Activated CD8-positive, alpha-beta memory T cell treated with anti-CD3 and anti-CD28 coated beads for 24 hours (primary cell): Measurements from ENCODE around the gene GSTO1.
"Not testable (repeated sequence)": the region's sequence is repeated elsewhere in the genome, so short reads cannot be mapped to it uniquely, and the experiment has no call there.

Source experiments
- DNase-seq: peaks from one replicate; pipeline ENCODE4 v3.0.0-alpha.2; 2020

The GSTO1 gene

GRCh38 chr10:104254493-104255310 is at the start of gene GSTO1:
GSTO1 (plus strand) TSS chr10:104254892; CDS start chr10:104254929, 37 bp downstream.
- DNase-seq = peak; percentile 85

- DNase-seq = no peak
Observed at GRCh38 chr10:104208730-104209129, 46.0 kb upstream of the GSTO1 start.

- no peak for DNase-seq
Observed at GRCh38 chr10:104209575-104210198, 45.0 kb upstream of the GSTO1 start.

- DNase-seq = no peak
Observed at GRCh38 chr10:104216631-104217030, 38.1 kb upstream of the GSTO1 start.

GRCh38 chr10:104218751-104219150 is 35.9 kb upstream of the GSTO1 start:
- DNase-seq = no peak

GRCh38 chr10:104220522-104220921 is 34.2 kb upstream of the GSTO1 start:
- DNase-seq = no peak

- no peak for DNase-seq
Observed at GRCh38 chr10:104223304-104223703, 31.4 kb upstream of the GSTO1 start.

GRCh38 chr10:104230490-104230889 is 24.2 kb upstream of the GSTO1 start:
- DNase-seq = no peak

- DNase-seq = peak; percentile 100
Observed at GRCh38 chr10:104231784-104232612, 22.7 kb upstream of the GSTO1 start, which contains the start of gene CFAP43. CFAP43 (minus strand) TSS chr10:104232364; CDS start chr10:104232246, 118 bp downstream.

- no peak for DNase-seq
Observed at GRCh38 chr10:104232613-104233102, 22.0 kb upstream of the GSTO1 start.

- DNase-seq = no peak
Observed at GRCh38 chr10:104233817-104234216, 20.9 kb upstream of the GSTO1 start.

GRCh38 chr10:104234934-104235333 is 19.8 kb upstream of the GSTO1 start:
- DNase-seq = no peak

- DNase-seq = no peak
Observed at GRCh38 chr10:104235801-104236200, 18.9 kb upstream of the GSTO1 start.

- no peak for DNase-seq
Observed at GRCh38 chr10:104240078-104240477, 14.6 kb upstream of the GSTO1 start.

GRCh38 chr10:104242545-104242944 is 12.1 kb upstream of the GSTO1 start:
- DNase-seq = no peak

GRCh38 chr10:104243009-104243408 is 11.7 kb upstream of the GSTO1 start:
- DNase-seq = not testable (repeated sequence)

GRCh38 chr10:104243512-104243911 is 11.2 kb upstream of the GSTO1 start:
- no peak for DNase-seq

- no peak for DNase-seq
Observed at GRCh38 chr10:104245066-104245632, 9.5 kb upstream of the GSTO1 start.

- no peak for DNase-seq
Observed at GRCh38 chr10:104246976-104247375, 7.7 kb upstream of the GSTO1 start.

GRCh38 chr10:104247513-104248146 is 7.1 kb upstream of the GSTO1 start:
- no peak for DNase-seq

GRCh38 chr10:104248931-104249330 is 5.8 kb upstream of the GSTO1 start:
- not testable (repeated sequence) for DNase-seq

GRCh38 chr10:104250371-104250770 is 4.3 kb upstream of the GSTO1 start:
- no peak for DNase-seq
